Mesenchymal stem cell (in vitro differentiated cells and primary cell): ENCODE data around the gene TOE1.

Experiments
- DNase-seq: peaks from one replicate; pipeline ENCODE4 v3.0.0-alpha.2; 2013
- H2AFZ ChIP-seq: one replicate; pipeline ENCODE4 v1.6.1; 2013; ENCODE audit warnings: low read depth, mild to moderate bottlenecking, control low read depth, inconsistent platforms, low read length, moderate library complexity
- H2AK5ac ChIP-seq: 2 replicates; pipeline ENCODE4 v1.6.1; 2013; ENCODE audit warnings: low read length, moderate library complexity, mild to moderate bottlenecking, inconsistent platforms; ENCODE audit not compliant: severe bottlenecking
- H2BK120ac ChIP-seq: one replicate; pipeline ENCODE4 v1.6.1; 2013; ENCODE audit warnings: low read depth, mild to moderate bottlenecking, inconsistent platforms, low read length, moderate library complexity
- H2BK12ac ChIP-seq, 2 experiments: one replicate each; pipeline ENCODE4 v1.6.1; 2013; ENCODE audit warnings: inconsistent platforms in 2 of 2, low read length in 2 of 2, mild to moderate bottlenecking in 2 of 2, moderate library complexity in 2 of 2, control low read depth in 1 of 2
- H2BK15ac ChIP-seq: one replicate; pipeline ENCODE4 v1.6.1; 2013; ENCODE audit warnings: mild to moderate bottlenecking, low read depth, inconsistent platforms; ENCODE audit not compliant: poor library complexity, severe bottlenecking
- H2BK5ac ChIP-seq: 2 replicates; pipeline ENCODE4 v1.6.1; 2013; ENCODE audit warnings: low read depth, mild to moderate bottlenecking, low read length, control low read depth, inconsistent platforms; ENCODE audit not compliant: poor library complexity, severe bottlenecking
- H3K14ac ChIP-seq, 2 experiments: one replicate each; pipeline ENCODE4 v1.6.1; 2013; ENCODE audit warnings: inconsistent platforms in 2 of 2, low read length in 2 of 2, control low read depth in 1 of 2, mild to moderate bottlenecking in 1 of 2, moderate library complexity in 1 of 2
- H3K18ac ChIP-seq, 2 experiments: one replicate each; pipeline ENCODE4 v1.6.1; 2013; ENCODE audit warnings: inconsistent platforms in 2 of 2, low read length in 2 of 2, control low read depth in 1 of 2, low read depth in 1 of 2, mild to moderate bottlenecking in 1 of 2
- H3K23ac ChIP-seq, 2 experiments: one replicate each; pipeline ENCODE4 v1.6.1; 2013; ENCODE audit warnings: inconsistent platforms in 2 of 2, low read length in 2 of 2, mild to moderate bottlenecking in 2 of 2, moderate library complexity in 2 of 2, control low read depth in 1 of 2
- H3K27ac ChIP-seq: 2 replicates; pipeline ENCODE4 v1.5.1; 2013; ENCODE audit warnings: mild to moderate bottlenecking, moderate library complexity, low read length, control low read depth, inconsistent platforms; ENCODE audit not compliant: poor library complexity, severe bottlenecking
- H3K27me3 ChIP-seq, 2 experiments: 2 replicates each; pipeline versions ENCODE4 v1.6.1 to v1.7.0; 2013; ENCODE audit warnings: low read length in 2 of 2, mild to moderate bottlenecking in 2 of 2, moderate library complexity in 2 of 2, control low read depth in 1 of 2, inconsistent platforms in 1 of 2; ENCODE audit not compliant: control insufficient read depth in 1 of 2, insufficient read depth in 1 of 2
- H3K36me3 ChIP-seq, 2 experiments: 2 replicates each; pipeline versions ENCODE4 v1.6.1 to v1.7.0; 2013; ENCODE audit warnings: low read length in 2 of 2, control low read depth in 1 of 2, inconsistent platforms in 1 of 2, low read depth in 1 of 2, mild to moderate bottlenecking in 1 of 2; ENCODE audit not compliant: insufficient read depth in 2 of 2, control insufficient read depth in 1 of 2
- H3K4ac ChIP-seq, 2 experiments: one replicate each; pipeline ENCODE4 v1.6.1; 2013; ENCODE audit warnings: inconsistent platforms in 2 of 2, low read length in 2 of 2, mild to moderate bottlenecking in 2 of 2, moderate library complexity in 2 of 2, control low read depth in 1 of 2, low read depth in 1 of 2
- H3K4me1 ChIP-seq: 2 replicates; pipeline ENCODE4 v1.6.1; 2013; ENCODE audit warnings: low read depth, low read length, control low read depth; ENCODE audit not compliant: control insufficient read depth, insufficient read depth
- H3K4me2 ChIP-seq: 2 replicates; pipeline ENCODE4 v1.6.1; 2013; ENCODE audit warnings: low read length, mild to moderate bottlenecking, inconsistent platforms; ENCODE audit not compliant: poor library complexity, severe bottlenecking
- H3K4me3 ChIP-seq, 2 experiments: 2 replicates each; pipeline versions ENCODE4 v1.5.1 to v1.7.0; 2013; ENCODE audit warnings: low read length in 2 of 2, mild to moderate bottlenecking in 2 of 2, control low read depth in 1 of 2, low read depth in 1 of 2; ENCODE audit not compliant: insufficient read depth in 1 of 2
- H3K79me1 ChIP-seq: replicated peaks from 2 replicates; pipeline ENCODE4 v1.6.1; 2013; ENCODE audit warnings: mild to moderate bottlenecking, control low read depth, low read length, inconsistent platforms; ENCODE audit not compliant: poor library complexity, severe bottlenecking
- H3K9ac ChIP-seq: 2 replicates; pipeline ENCODE4 v1.7.0; 2013; ENCODE audit warnings: mild to moderate bottlenecking, low read length, moderate library complexity
- H3K9me3 ChIP-seq: 2 replicates; pipeline ENCODE4 v1.7.0; 2013; ENCODE audit warnings: mild to moderate bottlenecking, low read length; ENCODE audit not compliant: control insufficient read depth
- H4K8ac ChIP-seq: one replicate; pipeline ENCODE4 v1.6.1; 2013; ENCODE audit warnings: inconsistent platforms, mild to moderate bottlenecking, low read length, moderate library complexity
- H4K91ac ChIP-seq: one replicate; pipeline ENCODE4 v1.6.1; 2013; ENCODE audit warnings: mild to moderate bottlenecking, low read length, inconsistent platforms
- WGBS: methylation state at CpG from one replicate; pipeline ENCODE4 v1.1.7; 2013; ENCODE audit warnings: mixed read lengths; 5-methylcytosine and 5-hydroxymethylcytosine counted together

Gene TOE1

GRCh38 chr1:45335855-45336324 lies 4.1 kb upstream of the TOE1 start:
- H4K8ac ChIP-seq = no peak overlapping the region
- no peak overlapping the region for H2AK5ac ChIP-seq
- H3K4me1 ChIP-seq = peaks cover 6% of the 10 kb centered on the region
- H3K18ac ChIP-seq = no peak overlapping the region
- H2BK5ac ChIP-seq = no peak overlapping the region
- no peak overlapping the region for H3K14ac ChIP-seq
- peaks cover 37 to 43% of the 10 kb centered on the region in 2 experiments for H3K36me3 ChIP-seq
- H3K4me3 ChIP-seq = no peak overlapping the region
- no peak overlapping the region for H2BK12ac ChIP-seq
- no peak overlapping the region for H2BK15ac ChIP-seq
- H3K27ac ChIP-seq = no peak overlapping the region
- H3K9ac ChIP-seq = no peak overlapping the region
- H2BK120ac ChIP-seq = no peak overlapping the region
- no peak overlapping the region for H3K4ac ChIP-seq
- H3K4me2 ChIP-seq = no peak overlapping the region
- peaks cover 15% of the 10 kb centered on the region for H3K79me1 ChIP-seq
- DNase-seq = no peak
- H4K91ac ChIP-seq = no peak overlapping the region
- H3K27me3 ChIP-seq = no peaks in the 10 kb centered on the region
- no peaks in the 10 kb centered on the region for H3K9me3 ChIP-seq
- H2AFZ ChIP-seq = no peak overlapping the region
- no peak overlapping the region for H3K23ac ChIP-seq
- 94% methylated on average over 4 of the region's 4 CpGs for WGBS

- no peak overlapping the region for H3K18ac ChIP-seq
- peaks cover 30% of the 10 kb centered on the region for H3K79me1 ChIP-seq
- H3K27ac ChIP-seq = no peak overlapping the region
- DNase-seq = no peak
- H4K91ac ChIP-seq = no peak overlapping the region
- no peaks in the 10 kb centered on the region for H3K9me3 ChIP-seq
- no peak overlapping the region for H3K4me3 ChIP-seq
- no peak overlapping the region for H2BK15ac ChIP-seq
- no peak overlapping the region for H3K9ac ChIP-seq
- no peak overlapping the region for H4K8ac ChIP-seq
- H3K14ac ChIP-seq = no peak overlapping the region
- H2BK12ac ChIP-seq = no peak overlapping the region
- H3K4me1 ChIP-seq = peaks cover 13% of the 10 kb centered on the region
- H3K27me3 ChIP-seq = no peaks in the 10 kb centered on the region
- H2AK5ac ChIP-seq = no peak overlapping the region
- no peak overlapping the region for H2AFZ ChIP-seq
- H3K36me3 ChIP-seq = peaks cover 33 to 37% of the 10 kb centered on the region in 2 experiments
- no peak overlapping the region for H3K23ac ChIP-seq
- H3K4ac ChIP-seq = no peak overlapping the region
- no peak overlapping the region for H2BK5ac ChIP-seq
- no peak overlapping the region for H2BK120ac ChIP-seq
- H3K4me2 ChIP-seq = no peak overlapping the region
- 100% methylated on average over 2 of the region's 3 CpGs for WGBS
Observed at GRCh38 chr1:45337630-45338325, 2.2 kb upstream of the TOE1 start.

DNA sequence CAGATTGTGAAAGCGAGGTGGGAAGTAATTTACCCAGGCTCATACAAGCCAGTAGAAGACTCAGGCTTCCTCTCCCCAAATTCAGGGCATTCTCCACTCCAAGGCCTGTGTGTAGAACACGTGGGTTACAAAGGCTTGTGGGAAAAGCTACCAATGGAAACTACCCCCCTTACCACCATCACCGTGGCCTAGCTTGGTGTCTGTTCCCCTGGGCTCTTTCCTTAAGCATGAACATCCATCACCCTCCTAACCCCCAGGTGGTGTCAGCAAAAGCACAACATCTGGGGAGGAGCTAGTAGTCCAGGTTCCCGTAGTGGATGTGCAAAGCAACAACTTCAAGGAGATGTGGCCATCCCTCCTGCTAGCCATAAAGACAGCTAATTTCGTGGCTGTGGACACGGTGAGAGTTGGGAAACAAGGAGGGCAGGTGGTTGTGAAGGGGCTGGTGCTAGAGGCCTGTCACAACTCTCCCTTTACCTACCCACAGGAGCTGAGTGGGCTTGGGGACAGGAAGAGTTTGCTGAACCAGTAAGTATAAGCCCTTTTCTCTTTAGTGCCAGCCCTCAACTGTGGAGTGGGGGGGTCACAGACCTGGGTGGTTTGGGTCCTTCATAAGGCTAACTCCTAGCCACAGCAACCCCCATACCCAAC lies 971 bp downstream of the TOE1 start:
- H3K14ac ChIP-seq = no peak overlapping the region
- peaks cover 38% of the 10 kb centered on the region for H3K79me1 ChIP-seq
- H3K18ac ChIP-seq = no peak overlapping the region
- no peak overlapping the region for H2AFZ ChIP-seq
- peaks cover 13% of the 10 kb centered on the region for H3K4me1 ChIP-seq
- H3K23ac ChIP-seq = peak overlapping the region in 1 of 2 experiments; percentile 10
- H3K27ac ChIP-seq = peak overlapping the region; percentile 94
- H3K4ac ChIP-seq = peak overlapping the region in 1 of 2 experiments; percentile 57
- H2BK15ac ChIP-seq = no peak overlapping the region
- DNase-seq = no peak
- H4K91ac ChIP-seq = peak overlapping the region; percentile 9
- H2AK5ac ChIP-seq = no peak overlapping the region
- H3K4me2 ChIP-seq = peak overlapping the region; percentile 86
- H2BK12ac ChIP-seq = no peak overlapping the region
- H3K36me3 ChIP-seq = peaks cover 38 to 51% of the 10 kb centered on the region in 2 experiments
- no peak overlapping the region for H4K8ac ChIP-seq
- H3K9me3 ChIP-seq = no peaks in the 10 kb centered on the region
- peak overlapping the region; percentile 96 for H3K9ac ChIP-seq
- no peaks in the 10 kb centered on the region for H3K27me3 ChIP-seq
- H3K4me3 ChIP-seq = peak overlapping the region in 1 of 2 experiments; percentile 91
- H2BK5ac ChIP-seq = no peak overlapping the region
- no peak overlapping the region for H2BK120ac ChIP-seq
- WGBS = 48% methylated on average over 4 of the region's 6 CpGs

- Histone ChIP-seq H3K23ac (no peak overlapping the region), H3K27me3 (no peaks in the 10 kb centered on the region), H3K14ac (no peak overlapping the region), H3K4me1 (peaks cover 17% of the 10 kb centered on the region), H2BK120ac (no peak overlapping the region), H2BK12ac (no peak overlapping the region), H4K8ac (no peak overlapping the region), H3K36me3 (peaks cover 43 to 53% of the 10 kb centered on the region in 2 experiments), H3K18ac (no peak overlapping the region), H3K79me1 (peaks cover 31% of the 10 kb centered on the region), H2BK5ac (no peak overlapping the region), H3K4ac (no peak overlapping the region), H3K9ac (no peak overlapping the region), H3K4me3 (peak overlapping the region in 1 of 2 experiments; percentile 18), H2AK5ac (no peak overlapping the region), H2AFZ (no peak overlapping the region), H4K91ac (no peak overlapping the region), H3K9me3 (no peaks in the 10 kb centered on the region), H2BK15ac (no peak overlapping the region), H3K27ac (no peak overlapping the region), H3K4me2 (no peak overlapping the region)
- WGBS = 98% methylated on average over 2 of the region's 2 CpGs
- no peak for DNase-seq
Observed at GRCh38 chr1:45344499-45344898, 4.5 kb downstream of the TOE1 start.
